GM19467 (cell line): ENCODE measurements around the gene NUDT2.
A peak's percentile ranks its signal among the peaks of the same experiment; 100 is the strongest.
"Not testable (repeated sequence)": the region's sequence is repeated elsewhere in the genome, so short reads cannot be mapped to it uniquely, and the experiment has no call there.

Experiments
- ATAC-seq: cut with Tn5 transposase; IDR thresholded peaks from one replicate; pipeline ENCODE4 v1.9.1; 2021; ENCODE audit warnings: mild to moderate bottlenecking, moderate library complexity; ENCODE audit not compliant: unreplicated experiment

Gene NUDT2

GRCh38 chr9:34328987-34329832 lies at the start of gene NUDT2, which contains the start of gene KIF24:
TSS of gene NUDT2 (plus strand) at chr9:34329569. CDS start at chr9:34339040, 9,471 bp downstream.
TSS of gene KIF24 (minus strand) at chr9:34329268. CDS start at chr9:34311346, 17,922 bp downstream.
- peak; percentile 94 for ATAC-seq

GRCh38 chr9:34282096-34282495 lies 47.3 kb upstream of the NUDT2 start:
- no peak for ATAC-seq

GRCh38 chr9:34289159-34289558 lies 40.2 kb upstream of the NUDT2 start:
- no peak for ATAC-seq

- no peak for ATAC-seq
These were observed 38.3 kb upstream of the NUDT2 start for GRCh38 chr9:34291023-34291422.

- ATAC-seq = no peak
These were observed 37.9 kb upstream of the NUDT2 start for GRCh38 chr9:34291423-34291822.

- ATAC-seq = no peak
These were observed 36.8 kb upstream of the NUDT2 start for GRCh38 chr9:34292552-34292951.

- ATAC-seq = not testable (repeated sequence)
These were observed 28.3 kb upstream of the NUDT2 start for GRCh38 chr9:34301064-34301463.

GRCh38 chr9:34308316-34308715 lies 21.1 kb upstream of the NUDT2 start:
- ATAC-seq = not testable (repeated sequence)

GRCh38 chr9:34310215-34310614 lies 19.2 kb upstream of the NUDT2 start:
- ATAC-seq = no peak

GRCh38 chr9:34311499-34312185 lies 17.7 kb upstream of the NUDT2 start:
- ATAC-seq = no peak

- ATAC-seq = no peak
These were observed 11.9 kb upstream of the NUDT2 start for GRCh38 chr9:34317436-34317835.

GRCh38 chr9:34318163-34318790 lies 11.1 kb upstream of the NUDT2 start:
- ATAC-seq = no peak

GRCh38 chr9:34321451-34321850 lies 7.9 kb upstream of the NUDT2 start:
- no peak for ATAC-seq

GRCh38 chr9:34322899-34323591 lies 6.3 kb upstream of the NUDT2 start:
- ATAC-seq = no peak

- no peak for ATAC-seq
These were observed 2.7 kb upstream of the NUDT2 start for GRCh38 chr9:34326690-34327089.

- no peak for ATAC-seq
These were observed 826 bp upstream of the NUDT2 start for GRCh38 chr9:34328500-34328986.

- no peak for ATAC-seq
These were observed 1.8 kb downstream of the NUDT2 start for GRCh38 chr9:34331196-34331595.

- no peak for ATAC-seq
These were observed 3.0 kb downstream of the NUDT2 start for GRCh38 chr9:34332076-34332964.

GRCh38 chr9:34333836-34334235 lies 4.5 kb downstream of the NUDT2 start:
- ATAC-seq = no peak

- ATAC-seq = no peak
These were observed 5.0 kb downstream of the NUDT2 start for GRCh38 chr9:34334337-34334824.
